SK-N-SH (cell line): ENCODE data around the gene MAN1B1. TPM values are rescaled to one million over a fixed set of nuclear protein-coding genes. Genes with fewer than 3 reads are reported as not detected.

Source experiments
- CTCF ChIA-PET: fragments of 300-600, 350-600 bp; formaldehyde crosslinking; extraction: SDS; loops from one replicate; lab custom pipeline; 2021; lab: Yijun Ruan, JAX
- POLR2A ChIA-PET: fragments of 350-600 bp; sonication (Branson Sonifier 250); formaldehyde crosslinking; extraction: SDS; loops from one replicate; lab custom pipeline; 2020; ENCODE audit warnings: antibody characterized with exemption, inconsistent platforms; lab: Yijun Ruan, JAX
- DNase-seq: peaks from one replicate; pipeline ENCODE4 v3.0.0; 2012
- H2AFZ ChIP-seq: fragments of 200-600 bp; sonication (generic); 2 replicates; pipeline ENCODE4 v1.8.1; 2016; ENCODE audit warnings: antibody characterized with exemption, mild to moderate bottlenecking, low read depth
- H3F3A ChIP-seq: fragments of 200-600 bp; sonication (generic); replicated peaks from 2 replicates; pipeline ENCODE3; 2016; ENCODE audit warnings: antibody characterized with exemption, mild to moderate bottlenecking; ENCODE audit not compliant: insufficient read depth
- H3K27ac ChIP-seq, 2 experiments: fragments of 200-500 bp in 1 of 2; fragments of 200-600 bp in 1 of 2; sonication (Bioruptor generic) in 1 of 2; sonication (generic), shearing (Covaris generic) in 1 of 2; 2 replicates each; pipeline versions ENCODE4 v1.5.1 to v1.6.1; 2014 to 2016; ENCODE audit warnings: low read depth in 2 of 2, inconsistent platforms in 1 of 2, low read length in 1 of 2, mild to moderate bottlenecking in 1 of 2, mixed read lengths in 1 of 2
- H3K27me3 ChIP-seq: fragments of 200-600 bp; sonication (generic), shearing (Covaris generic); 2 replicates; pipeline ENCODE4 v1.6.1; 2016; ENCODE audit warnings: mixed run types; ENCODE audit not compliant: insufficient read depth
- H3K36me3 ChIP-seq, 2 experiments: fragments of 200-500 bp in 1 of 2; fragments of 200-600 bp in 1 of 2; sonication (Bioruptor generic) in 1 of 2; sonication (generic) in 1 of 2; replicated peaks in 1 of 2; 2 replicates each; pipeline versions ENCODE3 to v1.5.1; 2014 to 2016; ENCODE audit warnings: low read length in 1 of 2, mild to moderate bottlenecking in 1 of 2; ENCODE audit not compliant: insufficient read depth in 2 of 2, control insufficient read depth in 1 of 2
- H3K4me1 ChIP-seq, 2 experiments: fragments of 200-500 bp in 1 of 2; fragments of 200-600 bp in 1 of 2; sonication (Bioruptor generic) in 1 of 2; sonication (generic), shearing (Covaris generic) in 1 of 2; 2 replicates each; pipeline versions ENCODE4 v1.5.1 to v1.6.1; 2014 to 2016; ENCODE audit warnings: low read depth in 1 of 2, low read length in 1 of 2, mixed run types in 1 of 2; ENCODE audit not compliant: insufficient read depth in 2 of 2, control insufficient read depth in 1 of 2
- H3K4me2 ChIP-seq: fragments of 200-600 bp; sonication (generic), shearing (Covaris generic); 2 replicates; pipeline ENCODE4 v1.6.1; 2017; ENCODE audit warnings: mixed run types
- H3K4me3 ChIP-seq, 2 experiments: fragments of 200-500 bp in 1 of 2; fragments of 200-600 bp in 1 of 2; sonication (Bioruptor generic) in 1 of 2; sonication (generic), shearing (Covaris generic) in 1 of 2; 2 replicates each; pipeline versions ENCODE4 v1.5.1 to v1.8.1; 2014 to 2016; ENCODE audit warnings: low read depth in 2 of 2, inconsistent platforms in 1 of 2, low read length in 1 of 2, mild to moderate bottlenecking in 1 of 2, mixed read lengths in 1 of 2, moderate library complexity in 1 of 2
- H3K79me2 ChIP-seq: fragments of 200-600 bp; sonication (generic); 2 replicates; pipeline ENCODE4 v1.8.1; 2017; ENCODE audit warnings: mild to moderate bottlenecking; ENCODE audit not compliant: insufficient read depth
- H3K9ac ChIP-seq: fragments of 200-600 bp; sonication (generic); 2 replicates; pipeline ENCODE4 v1.6.1; 2017; ENCODE audit warnings: mixed run types
- H3K9me2 ChIP-seq: fragments of 200-600 bp; sonication (generic); 2 replicates; pipeline ENCODE4 v1.6.1; 2017; ENCODE audit warnings: mixed run types
- H3K9me3 ChIP-seq: fragments of 200-600 bp; sonication (generic); 2 replicates; pipeline ENCODE4 v1.6.1; 2017; ENCODE audit warnings: mixed run types, mild to moderate bottlenecking, moderate library complexity
- H4K20me1 ChIP-seq: fragments of 200-600 bp; sonication (generic); 2 replicates; pipeline ENCODE4 v1.6.1; 2017; ENCODE audit warnings: mild to moderate bottlenecking, mixed run types; ENCODE audit not compliant: insufficient read depth
- ELF1 ChIP-seq: IDR thresholded peaks from 2 replicates; pipeline ENCODE4 v1.4.0; 2012
- EP300 ChIP-seq, 2 experiments: IDR thresholded peaks; 2 replicates each; pipeline versions ENCODE4 v1.4.0 to v1.6.1; 2012; ENCODE audit warnings: borderline replicate concordance in 1 of 2, low read depth in 1 of 2, low read length in 1 of 2
- EZH2phosphoT487 ChIP-seq: fragments of 200-600 bp; sonication (generic); IDR thresholded peaks from 2 replicates; pipeline ENCODE4 v1.6.1; 2017; ENCODE audit warnings: low read depth, mixed run types, mild to moderate bottlenecking, antibody characterized with exemption, moderate library complexity, borderline replicate concordance
- FOSL2 ChIP-seq: IDR thresholded peaks from 2 replicates; pipeline ENCODE4 v1.4.0; 2012; ENCODE audit warnings: low read depth, mild to moderate bottlenecking, moderate library complexity, borderline replicate concordance
- FOXM1 ChIP-seq: IDR thresholded peaks from 2 replicates; pipeline ENCODE4 v1.4.0; 2012; ENCODE audit warnings: low read depth, mild to moderate bottlenecking
- GABPA ChIP-seq: IDR thresholded peaks from 2 replicates; pipeline ENCODE4 v1.4.0; 2012; ENCODE audit warnings: low read depth, mild to moderate bottlenecking
- GATA2 ChIP-seq: sonication (generic); formaldehyde crosslinking; IDR thresholded peaks from 2 replicates; pipeline ENCODE4 v1.5.0; 2020; ENCODE audit warnings: mild to moderate bottlenecking, missing genetic modification reagents
- JUND ChIP-seq: IDR thresholded peaks from 2 replicates; pipeline ENCODE4 v1.4.0; 2012
- MEF2A ChIP-seq: IDR thresholded peaks from 2 replicates; pipeline ENCODE4 v1.4.0; 2012; ENCODE audit warnings: low read depth, borderline replicate concordance
- MXI1 ChIP-seq: IDR thresholded peaks from 2 replicates; pipeline ENCODE4 v1.6.1; 2012; ENCODE audit warnings: mild to moderate bottlenecking, low read depth, low read length, improper control_type of control experiment
- NRF1 ChIP-seq: IDR thresholded peaks from 2 replicates; pipeline ENCODE4 v1.6.1; 2012; ENCODE audit warnings: low read depth, mild to moderate bottlenecking, low read length
- RAD21 ChIP-seq: IDR thresholded peaks from 2 replicates; pipeline ENCODE4 v1.6.1; 2012; ENCODE audit warnings: mild to moderate bottlenecking, low read length
- RCOR1 ChIP-seq: fragments of 150-350 bp; IDR thresholded peaks from 2 replicates; pipeline ENCODE4 v1.6.1; 2017; ENCODE audit warnings: antibody characterized with exemption, low read length
- RFX5 ChIP-seq: IDR thresholded peaks from 2 replicates; pipeline ENCODE4 v1.6.1; 2012; ENCODE audit warnings: mild to moderate bottlenecking, improper control_type of control experiment, low read length
- RXRA ChIP-seq: IDR thresholded peaks from 2 replicates; pipeline ENCODE4 v1.4.0; 2012; ENCODE audit warnings: low read depth, mild to moderate bottlenecking, borderline replicate concordance
- SIN3A ChIP-seq: IDR thresholded peaks from 2 replicates; pipeline ENCODE4 v1.6.1; 2012; ENCODE audit warnings: low read depth, mild to moderate bottlenecking, low read length, moderate library complexity, borderline replicate concordance
- SMC3 ChIP-seq: IDR thresholded peaks from 2 replicates; pipeline ENCODE4 v1.6.1; 2012; ENCODE audit warnings: low read depth, low read length, improper control_type of control experiment
- TAF1 ChIP-seq: IDR thresholded peaks from 2 replicates; pipeline ENCODE4 v1.6.1; 2012; ENCODE audit warnings: low read depth, mild to moderate bottlenecking, low read length, moderate library complexity, borderline replicate concordance
- TCF12 ChIP-seq: IDR thresholded peaks from 2 replicates; pipeline ENCODE4 v1.4.0; 2012
- ZBTB33 ChIP-seq: IDR thresholded peaks from 2 replicates; pipeline ENCODE4 v1.4.0; 2012; ENCODE audit warnings: low read depth, borderline replicate concordance
- WGBS: methylation state at CpG from one replicate; pipeline ENCODE4 v1.1.6; 2017; ENCODE audit warnings: low lambda C conversion rate; 5-methylcytosine and 5-hydroxymethylcytosine counted together
- polyA plus RNA-seq, 3 experiments: library from polyadenylated mRNA; depleted of rRNA; stranded (reverse); fragments of >200 nt; gene quantifications; 2 replicates each; pipeline ENCODE4 v1.2.3, GENCODE V29; 2012
- TF ChIP-seq, protein P1 (sequence below): IDR thresholded peaks from 2 replicates; pipeline ENCODE4 v1.4.0; 2012; ENCODE audit warnings: low read depth, borderline replicate concordance
- TF ChIP-seq, protein P2 (sequence below): IDR thresholded peaks from 2 replicates; pipeline ENCODE4 v1.6.1; 2012; ENCODE audit warnings: mild to moderate bottlenecking, low read depth, low read length, moderate library complexity

Gene MAN1B1
- polyA plus RNA-seq, 1 of the 3 experiments (the other 2 are of a cell fraction) = 57.8 TPM

DNA sequence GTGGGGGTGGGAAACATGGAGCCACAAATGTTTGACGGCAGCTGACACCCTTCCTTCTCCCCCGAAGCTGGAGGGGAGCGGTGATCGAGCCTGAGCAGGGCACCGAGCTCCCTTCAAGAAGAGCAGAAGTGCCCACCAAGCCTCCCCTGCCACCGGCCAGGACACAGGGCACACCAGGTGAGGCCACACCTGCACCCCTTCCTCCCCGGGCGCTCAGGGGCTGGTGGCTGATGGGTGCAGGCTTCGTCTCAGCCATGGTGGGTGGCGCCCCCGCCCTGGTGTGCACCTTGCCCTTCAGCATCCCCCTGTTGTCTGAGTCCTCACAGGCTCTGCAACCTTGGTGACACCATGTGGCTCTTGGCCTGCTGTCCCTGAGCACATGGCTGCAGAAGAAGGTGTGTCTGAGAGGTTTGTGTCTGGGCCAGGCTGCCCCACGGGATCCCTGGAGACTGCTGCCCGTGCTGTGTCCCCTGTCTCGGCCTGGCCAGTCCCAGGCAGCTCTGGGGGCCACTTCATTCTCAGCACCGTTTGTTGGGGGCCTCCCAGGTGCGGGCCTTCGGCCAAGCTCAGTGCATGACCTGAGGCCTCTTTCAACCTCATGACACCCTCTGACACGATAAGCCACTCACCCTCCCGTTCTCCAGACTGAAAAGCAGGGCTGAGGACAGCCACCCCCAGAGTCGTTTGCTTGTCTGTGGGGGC, 11.1 kb downstream of the MAN1B1 start (continued):
- TF ChIP-seq TAF1 (no peak), GATA2 (CRISPR knock-in tag) (no peak), TCF12 (no peak), ELF1 (no peak), EP300 (IDR thresholded peaks at IDR 0.05; ENCODE audit: borderline replicate concordance in 1 of 2, low read depth in 1 of 2, low read length in 1 of 2) (no peak), SMC3 (no peak), EZH2phosphoT487 (no peak)
- TF ChIP-seq, protein P1, sequence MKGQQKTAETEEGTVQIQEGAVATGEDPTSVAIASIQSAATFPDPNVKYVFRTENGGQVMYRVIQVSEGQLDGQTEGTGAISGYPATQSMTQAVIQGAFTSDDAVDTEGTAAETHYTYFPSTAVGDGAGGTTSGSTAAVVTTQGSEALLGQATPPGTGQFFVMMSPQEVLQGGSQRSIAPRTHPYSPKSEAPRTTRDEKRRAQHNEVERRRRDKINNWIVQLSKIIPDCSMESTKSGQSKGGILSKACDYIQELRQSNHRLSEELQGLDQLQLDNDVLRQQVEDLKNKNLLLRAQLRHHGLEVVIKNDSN = no peak
- TF ChIP-seq, all 33 proteins: peak for 0

GRCh38 chr9:137099231-137099630, 12.4 kb downstream of the MAN1B1 start:
- no peak for DNase-seq
- H3K9me2 ChIP-seq = no peaks in the 10 kb centered on the region
- no peak overlapping the region for H3K4me2 ChIP-seq
- no peak overlapping the region for H3K9ac ChIP-seq
- H3K79me2 ChIP-seq = no peaks in the 10 kb centered on the region
- no peaks in the 10 kb centered on the region for H3K4me1 ChIP-seq
- ChIA-PET POLR2A (no interaction called here), CTCF (no interaction called here)
- no peak overlapping the region for H3K27ac ChIP-seq
- H4K20me1 ChIP-seq = no peaks in the 10 kb centered on the region
- H3K36me3 ChIP-seq = peaks cover 38 to 64% of the 10 kb centered on the region in 2 experiments
- H3K4me3 ChIP-seq = no peak overlapping the region
- TF ChIP-seq FOXM1 = no peak
- TF ChIP-seq FOSL2 = no peak
- TF ChIP-seq RAD21 = no peak
- TF ChIP-seq, protein P1 = no peak
- no peak for TF ChIP-seq SIN3A
- TF ChIP-seq ZBTB33 = no peak
- TF ChIP-seq NRF1 = no peak
- TF ChIP-seq RFX5 = no peak
- no peak for TF ChIP-seq EP300 (IDR thresholded peaks at IDR 0.05; ENCODE audit: borderline replicate concordance in 1 of 2, low read depth in 1 of 2, low read length in 1 of 2)
- no peak for TF ChIP-seq EZH2phosphoT487
- no peak for TF ChIP-seq RXRA
- TF ChIP-seq RCOR1 = no peak
- TF ChIP-seq SMC3 = no peak
- no peak for TF ChIP-seq JUND
- TF ChIP-seq, protein P2, sequence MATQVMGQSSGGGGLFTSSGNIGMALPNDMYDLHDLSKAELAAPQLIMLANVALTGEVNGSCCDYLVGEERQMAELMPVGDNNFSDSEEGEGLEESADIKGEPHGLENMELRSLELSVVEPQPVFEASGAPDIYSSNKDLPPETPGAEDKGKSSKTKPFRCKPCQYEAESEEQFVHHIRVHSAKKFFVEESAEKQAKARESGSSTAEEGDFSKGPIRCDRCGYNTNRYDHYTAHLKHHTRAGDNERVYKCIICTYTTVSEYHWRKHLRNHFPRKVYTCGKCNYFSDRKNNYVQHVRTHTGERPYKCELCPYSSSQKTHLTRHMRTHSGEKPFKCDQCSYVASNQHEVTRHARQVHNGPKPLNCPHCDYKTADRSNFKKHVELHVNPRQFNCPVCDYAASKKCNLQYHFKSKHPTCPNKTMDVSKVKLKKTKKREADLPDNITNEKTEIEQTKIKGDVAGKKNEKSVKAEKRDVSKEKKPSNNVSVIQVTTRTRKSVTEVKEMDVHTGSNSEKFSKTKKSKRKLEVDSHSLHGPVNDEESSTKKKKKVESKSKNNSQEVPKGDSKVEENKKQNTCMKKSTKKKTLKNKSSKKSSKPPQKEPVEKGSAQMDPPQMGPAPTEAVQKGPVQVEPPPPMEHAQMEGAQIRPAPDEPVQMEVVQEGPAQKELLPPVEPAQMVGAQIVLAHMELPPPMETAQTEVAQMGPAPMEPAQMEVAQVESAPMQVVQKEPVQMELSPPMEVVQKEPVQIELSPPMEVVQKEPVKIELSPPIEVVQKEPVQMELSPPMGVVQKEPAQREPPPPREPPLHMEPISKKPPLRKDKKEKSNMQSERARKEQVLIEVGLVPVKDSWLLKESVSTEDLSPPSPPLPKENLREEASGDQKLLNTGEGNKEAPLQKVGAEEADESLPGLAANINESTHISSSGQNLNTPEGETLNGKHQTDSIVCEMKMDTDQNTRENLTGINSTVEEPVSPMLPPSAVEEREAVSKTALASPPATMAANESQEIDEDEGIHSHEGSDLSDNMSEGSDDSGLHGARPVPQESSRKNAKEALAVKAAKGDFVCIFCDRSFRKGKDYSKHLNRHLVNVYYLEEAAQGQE = no peak
- no peak for TF ChIP-seq GABPA
- TF ChIP-seq MEF2A = no peak
- no peak for TF ChIP-seq GATA2 (CRISPR knock-in tag)
- TF ChIP-seq MXI1 = no peak
- TF ChIP-seq, all 33 proteins: peak for 0
- H3K27me3 ChIP-seq = no peaks in the 10 kb centered on the region
- H3F3A ChIP-seq = peaks cover 11% of the 10 kb centered on the region
- H3K9me3 ChIP-seq = no peaks in the 10 kb centered on the region
- WGBS = 94% methylated on average over 9 of the region's 14 CpGs
- no peak overlapping the region for H2AFZ ChIP-seq
